ENCODE data around the gene EHD3.

The EHD3 gene

GRCh38 chr2:31294196-31294595, 60.2 kb downstream of the EHD3 start:
- DNase-seq, result no peak

DNA sequence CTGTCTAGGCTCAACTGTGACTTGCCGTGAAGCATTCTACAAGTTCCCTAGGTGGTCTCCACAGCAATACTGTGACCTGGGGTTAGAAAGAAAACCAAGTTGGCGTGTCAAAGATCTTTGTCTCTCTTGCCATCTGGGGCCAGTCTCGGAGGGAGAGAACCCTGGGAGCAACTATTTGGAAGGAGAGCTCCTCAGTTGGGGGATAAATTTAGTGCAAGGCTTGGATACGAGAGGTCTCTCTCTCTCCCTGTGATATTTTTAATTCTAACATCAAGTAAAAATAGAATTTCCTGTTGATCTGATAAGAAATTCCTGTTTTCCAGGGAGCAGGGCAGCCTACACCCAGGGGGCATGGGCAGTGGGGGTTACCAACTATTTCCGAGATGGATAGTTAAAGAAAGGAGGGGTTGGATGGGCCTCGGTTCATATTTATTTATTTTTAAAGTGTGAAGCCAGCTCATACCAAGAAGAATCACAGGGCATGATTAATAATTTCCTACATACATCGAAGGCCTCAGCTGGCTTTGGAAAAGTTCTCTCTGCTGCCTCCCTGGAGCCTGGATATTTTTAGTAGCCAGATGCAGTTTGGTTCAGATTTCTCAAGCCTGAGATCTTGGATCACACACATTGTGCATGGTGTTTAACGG, 62.8 kb downstream of the EHD3 start:
- no peak for DNase-seq

DNA sequence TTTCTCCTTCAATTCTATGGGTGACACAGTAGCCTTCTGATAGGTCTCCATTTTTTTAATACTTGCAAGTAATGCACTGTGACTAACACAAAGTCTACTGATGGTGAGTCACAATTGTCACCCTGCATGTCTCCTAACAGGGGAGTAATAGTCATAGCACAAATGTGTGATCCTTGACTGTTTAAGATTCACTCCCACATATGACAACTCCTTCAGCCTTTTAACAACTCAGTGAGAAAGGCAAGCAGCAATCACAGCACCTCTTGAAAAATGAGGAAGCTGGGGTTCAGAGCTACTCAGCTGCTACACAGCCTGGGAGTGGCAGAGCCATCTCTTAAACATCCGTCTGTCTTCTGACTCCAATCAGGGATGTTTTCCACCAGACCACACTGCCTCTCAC, 63.8 kb downstream of the EHD3 start:
- no peak for DNase-seq

DNA sequence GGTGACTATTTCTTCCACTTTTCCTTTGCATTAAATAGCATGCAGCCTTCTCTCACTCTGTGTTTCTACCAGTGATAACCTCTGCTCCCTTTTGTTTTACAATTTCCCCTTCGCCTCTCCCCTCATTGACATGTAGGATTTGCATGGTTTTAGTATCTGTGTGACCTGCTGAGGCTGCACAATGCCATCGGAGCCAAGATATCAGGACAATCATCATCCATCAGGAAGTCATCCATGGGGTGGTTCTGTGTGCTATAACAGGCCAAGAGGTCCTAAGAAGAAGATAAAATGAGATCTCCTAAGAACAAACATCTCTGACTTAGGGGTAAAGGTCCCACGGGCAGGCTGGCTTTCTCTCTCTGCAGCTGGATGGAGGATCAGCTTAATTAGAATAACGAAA, 65.6 kb downstream of the EHD3 start:
- no peak for DNase-seq

DNA sequence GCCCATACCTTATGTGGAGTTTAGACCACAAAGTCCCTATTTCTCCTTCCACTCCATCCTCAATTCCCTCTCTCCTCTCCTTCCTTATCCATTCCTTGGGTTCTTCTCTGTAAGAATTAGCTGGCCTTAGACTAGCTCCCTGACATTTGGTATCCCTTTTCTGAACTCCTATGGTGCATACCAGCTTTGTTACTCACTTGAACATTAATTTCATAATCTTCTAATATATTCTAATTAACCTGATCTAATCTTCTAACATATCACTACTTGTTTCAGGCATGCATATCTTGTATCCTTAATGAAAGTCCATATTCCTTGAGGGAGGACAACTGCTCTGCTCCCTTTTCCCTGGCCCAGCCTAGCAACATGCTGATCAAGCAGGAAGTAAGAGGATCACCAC, 66.4 kb downstream of the EHD3 start:
- DNase-seq, result no peak

DNA sequence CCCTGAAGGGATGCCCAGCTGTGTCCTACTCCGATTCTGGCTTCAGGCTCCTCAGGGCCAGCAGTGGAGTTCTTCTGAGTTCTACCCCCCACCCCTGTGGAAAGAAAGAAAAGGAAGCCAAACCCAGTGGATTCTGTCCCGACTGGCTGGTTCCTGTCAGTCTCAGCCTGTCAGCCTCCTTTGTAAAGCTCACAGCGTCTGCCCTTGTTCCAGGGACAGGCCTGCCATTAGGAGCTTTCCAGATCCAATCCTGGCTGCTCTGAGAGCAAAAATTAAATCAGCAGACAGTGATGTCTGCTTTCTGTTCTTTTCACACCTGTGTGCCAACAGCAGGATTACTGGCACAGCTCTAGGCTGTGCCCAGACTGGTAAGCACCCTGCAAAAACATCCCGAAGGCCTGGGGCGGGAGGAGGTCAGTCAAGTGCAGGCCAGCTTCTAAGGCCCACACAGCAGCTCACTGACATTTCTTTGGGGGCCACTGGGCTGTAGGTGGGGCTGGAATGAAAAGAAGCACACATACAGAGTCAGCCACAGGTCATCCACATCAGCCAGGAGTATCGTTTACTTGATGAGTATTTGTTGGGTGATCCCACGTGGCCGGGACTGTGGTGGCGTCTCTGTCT, 69.1 kb downstream of the EHD3 start:
- no peak for DNase-seq

DNA sequence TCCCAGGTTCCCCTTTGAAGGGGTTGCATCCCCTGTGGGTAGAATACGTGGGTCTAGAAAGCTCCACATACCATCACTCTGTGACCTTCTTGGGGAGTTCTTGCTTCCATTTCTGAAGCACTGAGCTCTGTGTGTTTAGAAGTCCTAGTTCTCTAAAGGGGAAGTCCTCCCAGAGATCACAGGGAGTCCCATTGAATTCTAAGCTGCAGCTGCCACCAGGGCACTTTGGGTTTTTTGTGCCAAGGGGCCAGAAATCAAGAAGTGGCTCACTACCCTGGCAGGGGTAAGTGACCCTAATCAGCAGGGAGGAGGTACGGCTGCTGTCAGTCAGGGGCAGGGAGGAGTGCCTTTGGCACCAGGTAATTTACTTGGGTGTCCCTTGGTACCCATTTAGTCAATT, 70.9 kb downstream of the EHD3 start:
- no peak for DNase-seq

- DNase-seq, result no peak
Measured at GRCh38 chr2:31312898-31313297, 78.9 kb downstream of the EHD3 start.

DNA sequence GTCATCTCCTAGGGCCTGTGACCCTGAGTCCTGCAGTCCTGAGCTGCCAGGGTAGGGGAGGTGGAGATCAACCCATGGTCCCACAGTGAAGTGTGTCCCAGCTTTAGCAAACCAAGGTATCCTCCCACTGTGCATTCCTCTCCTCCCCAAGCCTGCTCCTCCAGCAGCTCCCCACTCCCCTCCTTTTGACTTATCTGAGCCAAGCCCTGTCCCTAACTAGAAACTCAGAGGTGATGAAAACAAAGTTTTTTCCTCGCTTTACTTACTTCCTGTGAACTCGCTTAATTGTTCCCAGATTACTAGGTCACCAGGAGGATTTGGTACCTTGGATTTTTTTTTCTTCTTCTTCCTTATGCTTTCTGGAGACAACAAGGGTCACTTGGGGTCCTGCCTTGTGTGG, 80.8 kb downstream of the EHD3 start:
- DNase-seq, result no peak

DNA sequence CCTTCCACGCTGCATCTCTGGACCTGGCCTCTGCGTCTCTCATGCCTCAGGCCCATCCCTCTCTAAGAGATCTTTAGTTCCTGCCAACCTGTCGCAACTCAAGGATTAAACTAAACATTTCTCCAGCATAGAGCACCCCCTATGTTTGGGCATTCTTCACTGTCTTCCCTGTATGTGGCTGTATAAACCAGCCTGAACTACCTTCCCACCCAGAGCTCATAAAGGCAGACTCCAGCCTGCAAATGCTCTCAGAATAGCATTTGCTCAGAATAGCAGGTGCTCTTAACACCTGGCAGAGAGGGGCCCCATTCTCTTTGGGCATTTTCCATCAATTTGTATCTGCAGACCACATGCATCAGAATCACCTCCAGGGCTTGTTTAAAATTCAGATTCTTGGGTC, 83.4 kb downstream of the EHD3 start:
- DNase-seq, result no peak

GRCh38 chr2:31318361-31319336, 84.7 kb downstream of the EHD3 start:
- DNase-seq, result peak; percentile 52

All from hematopoietic multipotent progenitor cell treated with erythropoietin and hydrocortisone succinate and interleukin-3 and kit ligand, for 8 days (in vitro differentiated cells).